BJ (cell line): ENCODE measurements around the gene ITGB6. TPM values are rescaled to one million over a fixed set of nuclear protein-coding genes. Genes with fewer than 3 reads are reported as not detected.

Experiments
- CTCF ChIA-PET: fragments of 350-600 bp; formaldehyde crosslinking; extraction: SDS; loops from one replicate; lab custom pipeline; 2021; ENCODE audit warnings: antibody characterized with exemption, inconsistent platforms; lab: Yijun Ruan, JAX
- POLR2A ChIA-PET: fragments of 300-600 bp; sonication (Branson Sonifier 250); formaldehyde crosslinking; extraction: SDS; loops from one replicate; lab custom pipeline; 2021; ENCODE audit warnings: antibody characterized with exemption; lab: Charles Lee
- DNase-seq: peaks from one replicate; pipeline ENCODE4 v3.0.0-alpha.2; 2011; ENCODE audit warnings: low read depth
- H3K27me3 ChIP-seq: 2 replicates; pipeline ENCODE4 v1.6.0; 2011; ENCODE audit warnings: low read length; ENCODE audit not compliant: control insufficient read depth, insufficient read depth
- H3K36me3 ChIP-seq: 2 replicates; pipeline ENCODE4 v1.5.1; 2011; ENCODE audit warnings: low read length; ENCODE audit not compliant: control insufficient read depth, insufficient read depth
- H3K4me3 ChIP-seq: 2 replicates; pipeline ENCODE4 v1.5.1; 2011; ENCODE audit warnings: low read depth, mild to moderate bottlenecking, control low read depth, low read length
- polyA plus RNA-seq: library from polyadenylated mRNA; depleted of rRNA; stranded (reverse); fragments of >200 nt; gene quantifications from 2 replicates; pipeline ENCODE4 v1.2.3, GENCODE V29; 2011
- TF ChIP-seq, protein P1 (sequence below): IDR thresholded peaks from 2 replicates; pipeline ENCODE4 v1.5.1; 2011; ENCODE audit warnings: low read depth, mild to moderate bottlenecking, control low read depth, inconsistent platforms, low read length, moderate library complexity; ENCODE audit not compliant: insufficient read depth

Gene ITGB6
- polyA plus RNA-seq, 1 experiment: 0.01 TPM

- no peaks in the 10 kb centered on the region for H3K27me3 ChIP-seq
- POLR2A ChIA-PET: no interaction called here
- no peak for DNase-seq
- TF ChIP-seq, protein P1, sequence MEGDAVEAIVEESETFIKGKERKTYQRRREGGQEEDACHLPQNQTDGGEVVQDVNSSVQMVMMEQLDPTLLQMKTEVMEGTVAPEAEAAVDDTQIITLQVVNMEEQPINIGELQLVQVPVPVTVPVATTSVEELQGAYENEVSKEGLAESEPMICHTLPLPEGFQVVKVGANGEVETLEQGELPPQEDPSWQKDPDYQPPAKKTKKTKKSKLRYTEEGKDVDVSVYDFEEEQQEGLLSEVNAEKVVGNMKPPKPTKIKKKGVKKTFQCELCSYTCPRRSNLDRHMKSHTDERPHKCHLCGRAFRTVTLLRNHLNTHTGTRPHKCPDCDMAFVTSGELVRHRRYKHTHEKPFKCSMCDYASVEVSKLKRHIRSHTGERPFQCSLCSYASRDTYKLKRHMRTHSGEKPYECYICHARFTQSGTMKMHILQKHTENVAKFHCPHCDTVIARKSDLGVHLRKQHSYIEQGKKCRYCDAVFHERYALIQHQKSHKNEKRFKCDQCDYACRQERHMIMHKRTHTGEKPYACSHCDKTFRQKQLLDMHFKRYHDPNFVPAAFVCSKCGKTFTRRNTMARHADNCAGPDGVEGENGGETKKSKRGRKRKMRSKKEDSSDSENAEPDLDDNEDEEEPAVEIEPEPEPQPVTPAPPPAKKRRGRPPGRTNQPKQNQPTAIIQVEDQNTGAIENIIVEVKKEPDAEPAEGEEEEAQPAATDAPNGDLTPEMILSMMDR: no peak
- H3K36me3 ChIP-seq: no peaks in the 10 kb centered on the region
- H3K4me3 ChIP-seq: no peak overlapping the region
- CTCF ChIA-PET: interaction anchor here (0.8 to 3.3 kb wide), 3 partner anchors 8 to 21 kb away, joined by 3 to 20 read pairs (median 3); no protein-coding TSS in a partner anchor
These were observed 43.0 kb upstream of the ITGB6 start for GRCh38 chr2:160242893-160243564.

GRCh38 chr2:160241251-160242137 is 41.4 kb upstream of the ITGB6 start:
- CTCF ChIA-PET: interaction anchor here (1.0 to 3.3 kb wide), 3 partner anchors 10 to 191 kb away, joined by 3 to 20 read pairs (median 6); no protein-coding TSS in a partner anchor
- no peaks in the 10 kb centered on the region for H3K36me3 ChIP-seq
- TF ChIP-seq, protein P1: no peak
- DNase-seq: no peak
- no peaks in the 10 kb centered on the region for H3K27me3 ChIP-seq
- H3K4me3 ChIP-seq: no peak overlapping the region
- POLR2A ChIA-PET: no interaction called here

- ChIA-PET CTCF (interaction anchor here (1.0 to 1.1 kb wide), 2 partner anchors 9 to 11 kb away, joined by 3 to 4 read pairs; no protein-coding TSS in a partner anchor), POLR2A (no interaction called here)
- TF ChIP-seq, protein P1: no peak
- Histone ChIP-seq H3K27me3 (no peaks in the 10 kb centered on the region), H3K4me3 (no peak overlapping the region), H3K36me3 (no peaks in the 10 kb centered on the region)
- no peak for DNase-seq
These were observed 39.4 kb upstream of the ITGB6 start for GRCh38 chr2:160239436-160239835.

GRCh38 chr2:160238392-160238791 is 38.3 kb upstream of the ITGB6 start:
- POLR2A ChIA-PET: no interaction called here
- no peaks in the 10 kb centered on the region for H3K36me3 ChIP-seq
- H3K27me3 ChIP-seq: no peaks in the 10 kb centered on the region
- DNase-seq: no peak
- CTCF ChIA-PET: interaction anchor here (1.1 to 2.3 kb wide), 2 partner anchors 13 to 16 kb away, joined by 3 to 8 read pairs; no protein-coding TSS in a partner anchor
- TF ChIP-seq, protein P1: no peak
- no peak overlapping the region for H3K4me3 ChIP-seq
